Hematopoietic multipotent progenitor cell treated with erythropoietin and hydrocortisone succinate and interleukin-3 and kit ligand, for 6 days (in vitro differentiated cells): ENCODE data around the gene SYCP2L.
"Not testable (repeated sequence)": the region's sequence is repeated elsewhere in the genome, so short reads cannot be mapped to it uniquely, and the experiment has no call there.

Source experiments
- DNase-seq: peaks from one replicate; pipeline ENCODE4 v3.0.0-alpha.2; 2015

SYCP2L gene

GRCh38 chr6:10957414-10957886 lies 70.6 kb downstream of the SYCP2L start:
- DNase-seq = no peak

GRCh38 chr6:10960171-10960570 lies 73.3 kb downstream of the SYCP2L start:
- DNase-seq = no peak

GRCh38 chr6:10961837-10962236 lies 75.0 kb downstream of the SYCP2L start:
- no peak for DNase-seq

- DNase-seq = no peak
These were observed 75.8 kb downstream of the SYCP2L start for GRCh38 chr6:10962673-10963072.

GRCh38 chr6:10963113-10963512 lies 76.3 kb downstream of the SYCP2L start:
- no peak for DNase-seq

GRCh38 chr6:10964684-10965083 lies 77.8 kb downstream of the SYCP2L start:
- no peak for DNase-seq

GRCh38 chr6:10968776-10969175 lies 81.9 kb downstream of the SYCP2L start:
- no peak for DNase-seq

GRCh38 chr6:10970731-10971130 lies 83.9 kb downstream of the SYCP2L start:
- no peak for DNase-seq

- no peak for DNase-seq
These were observed 85.3 kb downstream of the SYCP2L start for GRCh38 chr6:10972196-10972595.

- no peak for DNase-seq
These were observed 89.7 kb downstream of the SYCP2L start for GRCh38 chr6:10976571-10976970.

GRCh38 chr6:10977231-10977968 lies 90.5 kb downstream of the SYCP2L start:
- no peak for DNase-seq

GRCh38 chr6:10979603-10980002 lies 92.8 kb downstream of the SYCP2L start:
- no peak for DNase-seq

- DNase-seq = no peak
These were observed 94.6 kb downstream of the SYCP2L start for GRCh38 chr6:10981409-10981808.

GRCh38 chr6:10984959-10985358 lies 98.1 kb downstream of the SYCP2L start:
- DNase-seq = not testable (repeated sequence)

- no peak for DNase-seq
These were observed 102.7 kb downstream of the SYCP2L start for GRCh38 chr6:10989587-10989986.

- DNase-seq = no peak
These were observed 104.3 kb downstream of the SYCP2L start for GRCh38 chr6:10991115-10991514.

GRCh38 chr6:10993896-10994295 lies 107.0 kb downstream of the SYCP2L start:
- no peak for DNase-seq

GRCh38 chr6:10995114-10995707 lies 108.4 kb downstream of the SYCP2L start:
- DNase-seq = no peak

GRCh38 chr6:10999994-11000393 lies 113.1 kb downstream of the SYCP2L start:
- no peak for DNase-seq

- no peak for DNase-seq
These were observed 115.3 kb downstream of the SYCP2L start for GRCh38 chr6:11002176-11002575.

- not testable (repeated sequence) for DNase-seq
These were observed 116.4 kb downstream of the SYCP2L start for GRCh38 chr6:11003297-11003696.

- DNase-seq = no peak
These were observed 119.2 kb downstream of the SYCP2L start for GRCh38 chr6:11006061-11006460.

- DNase-seq = no peak
These were observed 121.1 kb downstream of the SYCP2L start for GRCh38 chr6:11007715-11008608.

GRCh38 chr6:11008821-11009220 lies 122.0 kb downstream of the SYCP2L start:
- DNase-seq = no peak
